K562 (cell line): ENCODE measurements around the gene GLYATL1B. TPM values are rescaled to one million over a fixed set of nuclear protein-coding genes. Genes with fewer than 3 reads are reported as not detected.

Experiments used
- ATAC-seq: fragments of 200-7000 bp; cut with Tn5 transposase; 3 replicates; pipeline ENCODE4 v1.9.1; 2020; ENCODE audit warnings: moderate library complexity
- BruUV-seq: library from RNA; stranded (reverse); fragments of 400-500 nt; replicated peaks from 2 replicates; lab custom pipeline; 2021; lab: Mats Ljungman, UMichigan
- CTCF ChIA-PET: fragments of 300-600 bp; formaldehyde crosslinking; extraction: SDS; loops from one replicate; lab custom pipeline; 2021; ENCODE audit warnings: low intra/inter-chr PET ratio; lab: Yijun Ruan, JAX
- POLR2A ChIA-PET: fragments of 300-600, 350-650 bp; sonication (Branson Sonifier 250); formaldehyde crosslinking; extraction: SDS; loops from one replicate; lab custom pipeline; 2021; ENCODE audit warnings: antibody characterized with exemption, inconsistent platforms; lab: Yijun Ruan, JAX
- DNase-seq, 4 experiments: peaks; one replicate each; pipeline versions ENCODE4 v3.0.0 to v3.0.0-alpha.2; 2011 to 2018; ENCODE audit warnings: low spot score in 3 of 4, mixed read lengths in 3 of 4; ENCODE audit errors: extremely low read depth in 1 of 4
- FAIRE-seq: peaks from 2 replicates; lab custom pipeline; 2011; peaks lifted over from hg19 to GRCh38; lab: Jason Lieb, UNC
- H2AFZ ChIP-seq: 2 replicates; pipeline ENCODE4 v1.6.0; 2011; ENCODE audit warnings: low read depth, low read length, control low read depth, inconsistent platforms
- H3K27ac ChIP-seq: fragments of 200-600 bp; 3 replicates; pipeline ENCODE4 v1.8.0; 2011; ENCODE audit warnings: low read depth, mild to moderate bottlenecking, control low read depth, inconsistent platforms, low read length, moderate library complexity, mixed read lengths; ENCODE audit errors: extremely low read depth
- H3K27me3 ChIP-seq, 2 experiments: fragments of 300-600 bp in 1 of 2; 2 replicates in 1 of 2; 3 replicates in 1 of 2; pipeline versions ENCODE4 v1.6.0 to v1.8.0; 2011; ENCODE audit warnings: inconsistent platforms in 2 of 2, low read length in 2 of 2, mild to moderate bottlenecking in 1 of 2, mixed read lengths in 1 of 2, moderate library complexity in 1 of 2; ENCODE audit not compliant: control insufficient read depth in 2 of 2, insufficient read depth in 2 of 2
- H3K36me3 ChIP-seq: fragments of 300-600 bp; 3 replicates; pipeline ENCODE4 v1.8.0; 2011; ENCODE audit warnings: mild to moderate bottlenecking, low read length, inconsistent platforms; ENCODE audit not compliant: control insufficient read depth, insufficient read depth
- H3K4me1 ChIP-seq, 2 experiments: fragments of 200-600 bp in 1 of 2; replicated peaks in 1 of 2; 2 replicates in 1 of 2; 3 replicates in 1 of 2; pipeline versions ENCODE4 v1.5.1 to v1.8.0; 2011; ENCODE audit warnings: inconsistent platforms in 2 of 2, low read length in 2 of 2, mild to moderate bottlenecking in 1 of 2, mixed read lengths in 1 of 2, moderate library complexity in 1 of 2; ENCODE audit not compliant: control insufficient read depth in 2 of 2, insufficient read depth in 2 of 2
- H3K4me2 ChIP-seq: 2 replicates; pipeline ENCODE4 v1.6.1; 2011; ENCODE audit warnings: low read length, control low read depth, inconsistent platforms, mixed read lengths; ENCODE audit not compliant: insufficient read depth
- H3K4me3 ChIP-seq: fragments of 200-600 bp; sonication (generic), shearing (Covaris generic); 2 replicates; pipeline ENCODE4 v1.5.1; 2016; ENCODE audit warnings: control low read depth, inconsistent platforms
- H3K79me2 ChIP-seq: fragments of 200-600 bp; 3 replicates; pipeline ENCODE4 v1.8.0; 2011; ENCODE audit warnings: low read length, inconsistent platforms; ENCODE audit not compliant: control insufficient read depth, insufficient read depth
- H3K9ac ChIP-seq, 2 experiments: 2 replicates each; pipeline versions ENCODE4 v1.6.0 to v1.6.1; 2011; ENCODE audit warnings: low read depth in 2 of 2, low read length in 2 of 2, control low read depth in 1 of 2, inconsistent platforms in 1 of 2, mild to moderate bottlenecking in 1 of 2, mixed read lengths in 1 of 2; ENCODE audit not compliant: insufficient read depth in 1 of 2
- H3K9me1 ChIP-seq: one replicate; pipeline ENCODE4 v1.6.0; 2011; ENCODE audit warnings: inconsistent platforms, mild to moderate bottlenecking, low read length, moderate library complexity; ENCODE audit not compliant: control insufficient read depth, insufficient read depth
- H3K9me3 ChIP-seq: replicated peaks from 2 replicates; pipeline ENCODE4 v1.5.1; 2011; ENCODE audit warnings: low read depth, low read length, inconsistent platforms; ENCODE audit not compliant: control insufficient read depth, insufficient read depth
- H4K20me1 ChIP-seq: replicated peaks from 2 replicates; pipeline ENCODE4 v1.6.1; 2011; ENCODE audit warnings: low read length, inconsistent platforms, mixed read lengths; ENCODE audit not compliant: control insufficient read depth, insufficient read depth
- CHAMP1 ChIP-seq: fragments of 450-650 bp; IDR thresholded peaks from 2 replicates; pipeline ENCODE4 v1.6.1; 2016; ENCODE audit warnings: mild to moderate bottlenecking
- ELK3 ChIP-seq: fragments of 450-650 bp; formaldehyde crosslinking; IDR thresholded peaks from 2 replicates; pipeline ENCODE4 v1.4.0; 2020; ENCODE audit warnings: mild to moderate bottlenecking
- FOXA3 ChIP-seq, 2 experiments: fragments of 450-650 bp in 1 of 2; sonication (generic) in 1 of 2; formaldehyde crosslinking; IDR thresholded peaks in 1 of 2; conservative IDR thresholded peaks in 1 of 2; 2 replicates each; pipeline versions ENCODE4 v1.4.0 to v1.8.0; 2020 to 2022; ENCODE audit warnings: mild to moderate bottlenecking in 2 of 2, missing genetic modification reagents in 1 of 2
- HDGF ChIP-seq: fragments of 450-650 bp; IDR thresholded peaks from 2 replicates; pipeline ENCODE4 v1.6.1; 2016
- HEY1 ChIP-seq: fragments of 250-450 bp; sonication (Bioruptor Pico); IDR thresholded peaks from 2 replicates; pipeline ENCODE4 v1.5.0; 2020; ENCODE audit warnings: mild to moderate bottlenecking, moderate library complexity, borderline replicate concordance
- NCOA1 ChIP-seq: fragments of 450-650 bp; IDR thresholded peaks from 2 replicates; pipeline ENCODE4 v1.6.1; 2016; ENCODE audit warnings: low read depth
- PYGO2 ChIP-seq: fragments of 450-650 bp; IDR thresholded peaks from 2 replicates; pipeline ENCODE4 v1.6.1; 2016; ENCODE audit warnings: mild to moderate bottlenecking, missing genetic modification characterization, moderate library complexity, missing compliant biosample characterization
- SMAD4 ChIP-seq: fragments of 250-450 bp; sonication (Bioruptor Pico); conservative IDR thresholded peaks from 2 replicates; pipeline ENCODE4 v1.8.0; 2021; ENCODE audit warnings: inconsistent platforms, mild to moderate bottlenecking, moderate library complexity
- SMC3 ChIP-seq: conservative IDR thresholded peaks from 2 replicates; pipeline ENCODE4 v1.6.1; 2011; ENCODE audit warnings: low read depth, low read length, improper control_type of control experiment; ENCODE audit not compliant: insufficient read depth
- SRSF3 ChIP-seq: fragments of 200-400 bp; formaldehyde crosslinking; IDR thresholded peaks from 2 replicates; pipeline ENCODE4 v1.6.1; 2016; ENCODE audit warnings: mild to moderate bottlenecking, low read length, moderate library complexity; ENCODE audit not compliant: insufficient read depth
- STAT5B ChIP-seq: fragments of 250-450 bp; sonication (Bioruptor Pico); IDR thresholded peaks from 2 replicates; pipeline ENCODE4 v1.8.0; 2021; ENCODE audit warnings: mild to moderate bottlenecking, inconsistent platforms
- TCF7 ChIP-seq: sonication (generic); IDR thresholded peaks from 2 replicates; pipeline ENCODE4 v1.6.1; 2016; ENCODE audit warnings: antibody characterized with exemption, borderline replicate concordance
- ZNF3 ChIP-seq: fragments of 250-450 bp; sonication (Bioruptor Pico); IDR thresholded peaks from 2 replicates; pipeline ENCODE4 v1.5.0; 2021; ENCODE audit warnings: mild to moderate bottlenecking, moderate library complexity
- WGBS: fragments of 100-300 bp; shearing (Covaris generic); methylation state at CpG from one replicate; pipeline ENCODE4 v1.1.6; 2016; ENCODE audit warnings: low coverage, mixed read lengths; ENCODE audit not compliant: insufficient coverage; ENCODE audit errors: missing lambda C conversion rate; 5-methylcytosine and 5-hydroxymethylcytosine counted together
- in situ Hi-C: fragments of 300-500 bp; cut with MboI; formaldehyde crosslinking; loops from 4 replicates; pipeline ENCODE4 v1.15.0; 2018; ENCODE audit warnings: inconsistent platforms, mixed read lengths
- intact Hi-C: fragments of 100-400 bp; cut with micrococcal nuclease; formaldehyde crosslinking; loops from 2 replicates; pipeline ENCODE4 v1.14.2; 2022
- polyA plus RNA-seq, 8 experiments: library from polyadenylated mRNA; depleted of rRNA in 4 of 8; stranded (reverse) in 5 of 8; unstranded in 3 of 8; fragments of >200 nt; fragmentation: Nextera tagmentation in 2 of 8; fragmentation: Illumina TruSeq in 1 of 8; extraction: Ambion mirVana in 2 of 8; extraction: Trizol in 1 of 8; gene quantifications; 2 replicates each; pipeline versions ENCODE4 v1.2.1 to v1.2.3, GENCODE V29; 2011 to 2014; ENCODE audit warnings: inconsistent platforms in 1 of 8, missing spikeins in 1 of 8
- total RNA-seq, 7 experiments: library from RNA; depleted of rRNA in 6 of 7; stranded (reverse); fragments of >200 nt in 6 of 7; fragmentation: Illumina TruSeq in 2 of 7; extraction: Trizol in 2 of 7; gene quantifications; 2 replicates each; pipeline versions ENCODE4 v1.2.1 to v1.2.3, GENCODE V29; 2011 to 2021; ENCODE audit warnings: low replicate concordance in 1 of 7
- TF ChIP-seq, protein P1 (sequence below): fragments of 450-650 bp; conservative IDR thresholded peaks from 2 replicates; pipeline ENCODE4 v1.6.1; 2016; ENCODE audit warnings: missing genetic modification characterization, low read depth, mild to moderate bottlenecking, missing compliant biosample characterization, moderate library complexity
- TF ChIP-seq, protein P2 (sequence below): fragments of 450-650 bp; IDR thresholded peaks from 2 replicates; pipeline ENCODE4 v1.6.1; 2017; ENCODE audit warnings: antibody characterized with exemption, mild to moderate bottlenecking

Gene GLYATL1B
- total and polyA plus RNA-seq, 9 of the 15 experiments (the other 6 are each of a cell fraction or from before 2014, with no cell fraction given) = not detected

GRCh38 chr11:59112494-59112893, 26.4 kb downstream of the GLYATL1B start:
- FAIRE-seq (no peak), DNase-seq (no peak), ATAC-seq (no peak)

More at GRCh38 chr11:59112494-59112893, 26.4 kb downstream of the GLYATL1B start:
- no peaks in the 10 kb centered on the region for H4K20me1 ChIP-seq
- ChIA-PET POLR2A (no interaction called here), CTCF (no interaction called here)
- no peak overlapping the region for H3K27ac ChIP-seq
- BruUV-seq = no TSS peak
- H3K4me3 ChIP-seq = no peak overlapping the region
- intact Hi-C loops = no loop called here
- WGBS = 2% methylated on average over 2 of the region's 2 CpGs
- no peaks in the 10 kb centered on the region for H3K79me2 ChIP-seq
- no peak for TF ChIP-seq TCF7
- TF ChIP-seq ZNF3 = no peak
- no peak for TF ChIP-seq STAT5B
- no peak for TF ChIP-seq NCOA1
- TF ChIP-seq HEY1 (CRISPR knock-in tag) = no peak
- no peak for TF ChIP-seq SMAD4
- no peak for TF ChIP-seq ELK3 (CRISPR knock-in tag)
- TF ChIP-seq, protein P1, sequence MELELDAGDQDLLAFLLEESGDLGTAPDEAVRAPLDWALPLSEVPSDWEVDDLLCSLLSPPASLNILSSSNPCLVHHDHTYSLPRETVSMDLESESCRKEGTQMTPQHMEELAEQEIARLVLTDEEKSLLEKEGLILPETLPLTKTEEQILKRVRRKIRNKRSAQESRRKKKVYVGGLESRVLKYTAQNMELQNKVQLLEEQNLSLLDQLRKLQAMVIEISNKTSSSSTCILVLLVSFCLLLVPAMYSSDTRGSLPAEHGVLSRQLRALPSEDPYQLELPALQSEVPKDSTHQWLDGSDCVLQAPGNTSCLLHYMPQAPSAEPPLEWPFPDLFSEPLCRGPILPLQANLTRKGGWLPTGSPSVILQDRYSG = no peak
- no peak for TF ChIP-seq FOXA3 (CRISPR knock-in tag; conservative IDR thresholded peaks at IDR 0.05 in 1 of 2, IDR thresholded peaks at IDR 0.05 in 1 of 2)
- no peak for TF ChIP-seq HDGF
- TF ChIP-seq PYGO2 = no peak
- TF ChIP-seq, protein P2, sequence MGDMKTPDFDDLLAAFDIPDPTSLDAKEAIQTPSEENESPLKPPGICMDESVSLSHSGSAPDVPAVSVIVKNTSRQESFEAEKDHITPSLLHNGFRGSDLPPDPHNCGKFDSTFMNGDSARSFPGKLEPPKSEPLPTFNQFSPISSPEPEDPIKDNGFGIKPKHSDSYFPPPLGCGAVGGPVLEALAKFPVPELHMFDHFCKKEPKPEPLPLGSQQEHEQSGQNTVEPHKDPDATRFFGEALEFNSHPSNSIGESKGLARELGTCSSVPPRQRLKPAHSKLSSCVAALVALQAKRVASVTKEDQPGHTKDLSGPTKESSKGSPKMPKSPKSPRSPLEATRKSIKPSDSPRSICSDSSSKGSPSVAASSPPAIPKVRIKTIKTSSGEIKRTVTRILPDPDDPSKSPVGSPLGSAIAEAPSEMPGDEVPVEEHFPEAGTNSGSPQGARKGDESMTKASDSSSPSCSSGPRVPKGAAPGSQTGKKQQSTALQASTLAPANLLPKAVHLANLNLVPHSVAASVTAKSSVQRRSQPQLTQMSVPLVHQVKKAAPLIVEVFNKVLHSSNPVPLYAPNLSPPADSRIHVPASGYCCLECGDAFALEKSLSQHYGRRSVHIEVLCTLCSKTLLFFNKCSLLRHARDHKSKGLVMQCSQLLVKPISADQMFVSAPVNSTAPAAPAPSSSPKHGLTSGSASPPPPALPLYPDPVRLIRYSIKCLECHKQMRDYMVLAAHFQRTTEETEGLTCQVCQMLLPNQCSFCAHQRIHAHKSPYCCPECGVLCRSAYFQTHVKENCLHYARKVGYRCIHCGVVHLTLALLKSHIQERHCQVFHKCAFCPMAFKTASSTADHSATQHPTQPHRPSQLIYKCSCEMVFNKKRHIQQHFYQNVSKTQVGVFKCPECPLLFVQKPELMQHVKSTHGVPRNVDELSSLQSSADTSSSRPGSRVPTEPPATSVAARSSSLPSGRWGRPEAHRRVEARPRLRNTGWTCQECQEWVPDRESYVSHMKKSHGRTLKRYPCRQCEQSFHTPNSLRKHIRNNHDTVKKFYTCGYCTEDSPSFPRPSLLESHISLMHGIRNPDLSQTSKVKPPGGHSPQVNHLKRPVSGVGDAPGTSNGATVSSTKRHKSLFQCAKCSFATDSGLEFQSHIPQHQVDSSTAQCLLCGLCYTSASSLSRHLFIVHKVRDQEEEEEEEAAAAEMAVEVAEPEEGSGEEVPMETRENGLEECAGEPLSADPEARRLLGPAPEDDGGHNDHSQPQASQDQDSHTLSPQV = no peak
- no peak for TF ChIP-seq SRSF3
- no peak for TF ChIP-seq CHAMP1
- TF ChIP-seq SMC3 = no peak
- peaks cover 2 to 4% of the 10 kb centered on the region in 2 experiments; a peak in 2 of 5 replicates for H3K27me3 ChIP-seq
- H3K36me3 ChIP-seq = no peaks in the 10 kb centered on the region
- no peak overlapping the region for H3K9ac ChIP-seq
- no peaks in the 10 kb centered on the region for H3K4me1 ChIP-seq
- H3K9me1 ChIP-seq = no peaks in the 10 kb centered on the region
- H2AFZ ChIP-seq = no peak overlapping the region
- no peak overlapping the region for H3K4me2 ChIP-seq
- H3K9me3 ChIP-seq = no peaks in the 10 kb centered on the region
- in situ Hi-C loops = no loop called here
